Measurements from ENCODE around the gene SCTR. TPM values are rescaled to one million over a fixed set of nuclear protein-coding genes. Genes with fewer than 3 reads are reported as not detected.

Gene SCTR
- total and polyA plus RNA-seq, 2 of the 13 experiments (the other 11 are each of a cell fraction or from before 2014, with no cell fraction given): not detected

- TF ChIP-seq GMEB1 (CRISPR knock-in tag; IDR thresholded peaks at IDR 0.05; ENCODE audit: borderline replicate concordance): 0 out of 2 replicates have a peak, but pooled peaks have one; percentile 12
- peak; percentile 97 for TF ChIP-seq ZNF3 (CRISPR knock-in tag; IDR thresholded peaks at IDR 0.05)
- no peak for TF ChIP-seq POLR2AphosphoS5 (IDR thresholded peaks at IDR 0.05; ENCODE audit: low read depth, low read length)
- no peak for TF ChIP-seq POLR2G (IDR thresholded peaks at IDR 0.05; ENCODE audit: low read depth, low read length)
These were observed 34.9 kb downstream of the SCTR start (continued) for GRCh38 chr2:119489232-119489952.

GRCh38 chr2:119488245-119489214, 35.8 kb downstream of the SCTR start:
- ATAC-seq (peak; percentile 12), FAIRE-seq (no peak), DNase-seq (ENCODE audit: low spot score) (no peak)
- POLR2A ChIA-PET: interaction anchor here (0.9 to 2.1 kb wide), 8 partner anchors 12 to 190 kb away, joined by 3 to 11 read pairs (median 4); partner anchors contain the start of genes C2orf76, DBI, TMEM177 and TMEM37
- WGBS (ENCODE audit: low lambda C conversion rate): 85% methylated on average over 21 of the region's 24 CpGs
- H3K4me3 ChIP-seq (replicated peaks in 1 of 3; ENCODE audit: insufficient read depth in 1 of 3, low read depth in 2 of 3, low read length in 3 of 3): peak overlapping the region in 1 of 3 experiments; percentile 49; a peak in 2 of 6 replicates
- H3K9me3 ChIP-seq (ENCODE audit: low read length): no peaks in the 10 kb centered on the region
- intact Hi-C loops (cut with micrococcal nuclease; ENCODE audit: unreplicated experiment): no loop called here
- BruUV-seq (replicated peaks): no TSS peak
- H4K20me1 ChIP-seq (ENCODE audit: insufficient read depth, low read length): no peaks in the 10 kb centered on the region
- no peaks in the 10 kb centered on the region for H3K79me2 ChIP-seq (ENCODE audit: insufficient read depth, low read length)
- CTCF ChIA-PET (ENCODE audit: low intra/inter-chr PET ratio, low total read pairs): interaction anchor here (1.5 kb wide), 1 partner anchor 13 kb away, joined by 4 read pairs; no protein-coding TSS in a partner anchor
- H3K4me2 ChIP-seq (ENCODE audit: low read depth, low read length): peak overlapping the region; percentile 69
- H3K27ac ChIP-seq (ENCODE audit: extremely low read length, insufficient read depth, low read length): peak overlapping the region; percentile 54
- H3K9ac ChIP-seq (ENCODE audit: insufficient read depth, low read depth, low read length): peak overlapping the region; percentile 41
- peaks cover 80% of the 10 kb centered on the region for H3K4me1 ChIP-seq (ENCODE audit: insufficient read depth, low read length)
- H2AFZ ChIP-seq (ENCODE audit: low read length): no peak overlapping the region
- H3K27me3 ChIP-seq (ENCODE audit: control insufficient read depth in 1 of 2, insufficient read depth in 2 of 2, low read length in 2 of 2): peaks cover 0 to 24% of the 10 kb centered on the region in 2 experiments; a peak in 2 of 5 replicates
- no peaks in the 10 kb centered on the region for H3K36me3 ChIP-seq (replicated peaks in 1 of 2; ENCODE audit: control insufficient read depth in 1 of 2, insufficient read depth in 2 of 2, low read length in 2 of 2)
- in situ Hi-C loops (cut with HindIII; ENCODE audit: extremely low pct_ligation_motif_present, low pct_unique_long_range_greater_than_20kb): no loop called here
- TF ChIP-seq ZNF326 (CRISPR knock-in tag; IDR thresholded peaks at IDR 0.05; ENCODE audit: borderline replicate concordance) (no peak), CREB1 (IDR thresholded peaks at IDR 0.05) (no peak), CREB1 (CRISPR knock-in tag; IDR thresholded peaks at IDR 0.05) (no peak), HOXA5 (CRISPR knock-in tag; IDR thresholded peaks at IDR 0.05) (no peak), FOSL2 (CRISPR knock-in tag; IDR thresholded peaks at IDR 0.05) (no peak), MAFF (IDR thresholded peaks at IDR 0.05; ENCODE audit: low read depth, low read length) (no peak), BORCS8-MEF2B (CRISPR knock-in tag; IDR thresholded peaks at IDR 0.05) (no peak), TMF1 (CRISPR knock-in tag; IDR thresholded peaks at IDR 0.05; ENCODE audit: low read depth) (no peak), RXRB (CRISPR knock-in tag; IDR thresholded peaks at IDR 0.05; ENCODE audit: borderline replicate concordance) (no peak), CC2D1A (CRISPR knock-in tag; IDR thresholded peaks at IDR 0.05) (no peak), CSRNP1 (CRISPR knock-in tag; IDR thresholded peaks at IDR 0.05) (no peak), ZNF20 (CRISPR knock-in tag; IDR thresholded peaks at IDR 0.05) (no peak)
